CD4-positive, CD25-positive, alpha-beta regulatory T cell (primary cell): ENCODE results near the gene CDK12. TPM values are rescaled to one million over a fixed set of nuclear protein-coding genes. Genes with fewer than 3 reads are reported as not detected.

Source experiments
- ATAC-seq, 2 donors: fragments of 150-1000 bp; cut with Tn5 transposase; one replicate each; pipeline ENCODE4 v1.10.0; 2021; ENCODE audit warnings: low read depth in 2 of 2, moderate number of reproducible peaks in 2 of 2, moderate library complexity in 1 of 2
- DNase-seq, 3 donors: peaks; one replicate each; pipeline versions ENCODE4 v3.0.0 to v3.0.0-alpha.2; 2012 to 2022; ENCODE audit warnings: mixed read lengths in 1 of 3
- H3K27ac ChIP-seq: one replicate; pipeline ENCODE4 v1.7.0; 2013; ENCODE audit warnings: mild to moderate bottlenecking, low read length; ENCODE audit not compliant: insufficient read depth, poor library complexity, severe bottlenecking
- H3K27me3 ChIP-seq: one replicate; pipeline ENCODE4 v1.7.0; 2013; ENCODE audit warnings: low read length; ENCODE audit not compliant: control insufficient read depth, insufficient read depth
- H3K36me3 ChIP-seq: one replicate; pipeline ENCODE4 v1.7.0; 2013; ENCODE audit warnings: mild to moderate bottlenecking, low read length, moderate library complexity; ENCODE audit not compliant: control insufficient read depth, insufficient read depth
- H3K4me1 ChIP-seq: 2 replicates; pipeline ENCODE4 v1.7.0; 2013; ENCODE audit warnings: mild to moderate bottlenecking, low read length; ENCODE audit not compliant: insufficient read depth, control insufficient read depth, poor library complexity, severe bottlenecking
- H3K4me3 ChIP-seq: one replicate; pipeline ENCODE4 v1.7.0; 2013; ENCODE audit warnings: low read depth, mild to moderate bottlenecking, low read length, moderate library complexity
- H3K9me3 ChIP-seq, 2 experiments: 1 replicate in 1 of 2; 2 replicates in 1 of 2; pipeline ENCODE4 v1.7.0; 2013; ENCODE audit warnings: low read length in 2 of 2, mild to moderate bottlenecking in 1 of 2, moderate library complexity in 1 of 2; ENCODE audit not compliant: control insufficient read depth in 2 of 2
- H3K27ac Mint-ChIP-seq, 3 donors: one replicate each; pipeline ENCODE4 v1.8.0; 2020 to 2022; ENCODE audit warnings: mild to moderate bottlenecking in 3 of 3, mixed read lengths in 3 of 3, moderate library complexity in 2 of 3
- H3K27me3 Mint-ChIP-seq: one replicate; pipeline ENCODE4 v1.8.0; 2022; ENCODE audit warnings: mild to moderate bottlenecking, mixed read lengths
- H3K36me3 Mint-ChIP-seq: one replicate; pipeline ENCODE4 v1.8.0; 2020; ENCODE audit warnings: mixed read lengths
- H3K4me1 Mint-ChIP-seq, 4 donors: one replicate each; pipeline ENCODE4 v1.8.0; 2020 to 2022; ENCODE audit warnings: mixed read lengths in 4 of 4, mild to moderate bottlenecking in 1 of 4
- H3K4me3 Mint-ChIP-seq, 4 donors: one replicate each; pipeline ENCODE4 v1.8.0; 2020 to 2022; ENCODE audit warnings: mild to moderate bottlenecking in 4 of 4, mixed read lengths in 4 of 4, moderate library complexity in 3 of 4
- H3K9me3 Mint-ChIP-seq, 7 donors: one replicate each; pipeline ENCODE4 v1.8.0; 2020 to 2022; ENCODE audit warnings: mixed read lengths in 7 of 7, mild to moderate bottlenecking in 3 of 7, moderate library complexity in 2 of 7
- polyA plus RNA-seq, 4 donors: library from polyadenylated mRNA; unstranded; fragments of 300-500 nt; fragmentation: Illumina TruSeq; gene quantifications; one replicate each; pipeline ENCODE4 v1.2.3, GENCODE V29; 2021
- total RNA-seq: library from RNA; stranded (reverse); gene quantifications from one replicate; pipeline ENCODE4 v1.2.3, GENCODE V29; 2022

CDK12 gene
- total and polyA plus RNA-seq, 5 donors from 2014 or later: 2.1 to 110 (median 3.7) TPM

DNA sequence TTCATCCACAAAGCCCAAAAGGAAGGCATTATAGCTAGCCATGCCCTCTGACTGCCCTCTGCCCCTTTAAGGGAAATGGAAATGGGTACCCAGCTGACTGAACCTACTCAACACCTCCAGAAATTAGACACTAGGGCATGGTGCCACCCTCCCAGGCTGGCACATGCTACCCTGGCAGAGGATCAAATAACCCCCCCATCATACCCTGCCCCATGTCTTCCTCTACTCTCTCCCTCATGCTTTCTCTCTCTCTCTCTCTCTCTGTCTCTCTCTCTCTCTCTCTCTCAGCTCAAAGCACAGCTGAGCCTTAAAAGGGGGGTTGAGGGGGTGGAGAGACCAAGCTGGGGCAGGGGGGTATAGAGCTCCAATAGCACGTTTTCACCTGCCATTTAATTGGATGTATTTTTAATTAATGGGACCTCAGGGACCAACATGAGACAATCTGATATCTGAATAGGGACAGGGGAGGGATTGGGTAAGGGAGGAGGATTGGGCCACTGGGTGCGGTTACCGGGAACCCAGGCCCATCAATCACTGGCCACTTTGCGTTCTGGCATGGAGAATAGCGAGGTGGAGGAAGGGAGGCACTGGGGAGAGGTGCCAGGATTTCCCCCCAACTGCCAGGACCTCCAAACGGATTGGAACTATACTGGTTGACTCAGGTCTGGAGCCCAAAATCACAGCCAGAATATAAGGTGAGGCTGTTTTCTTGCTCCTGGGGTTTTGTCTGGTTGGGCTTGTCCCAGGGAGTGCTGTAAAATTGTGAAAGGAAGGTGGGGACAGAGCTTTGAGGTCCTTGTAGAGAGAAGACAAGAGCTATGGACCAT lies 88.7 kb downstream of the CDK12 start:
- Histone ChIP-seq H3K36me3 (peaks cover 52% of the 10 kb centered on the region), H3K4me1 (no peaks in the 10 kb centered on the region), H3K27ac (no peak overlapping the region), H3K4me3 (no peak overlapping the region), H3K9me3 (no peaks in the 10 kb centered on the region), H3K27me3 (no peaks in the 10 kb centered on the region)
- H3K4me3 Mint-ChIP-seq: no peak overlapping the region
- peaks cover 0 to 3% (median under 1%) of the 10 kb centered on the region in 4 donors for H3K4me1 Mint-ChIP-seq
- no peaks in the 10 kb centered on the region for H3K27me3 Mint-ChIP-seq
- ATAC-seq (no peak), DNase-seq (no peak)
- H3K9me3 Mint-ChIP-seq: no peaks in the 10 kb centered on the region
- H3K36me3 Mint-ChIP-seq: peaks cover 44% of the 10 kb centered on the region
- H3K27ac Mint-ChIP-seq: no peak overlapping the region

- Histone ChIP-seq H3K9me3 (no peaks in the 10 kb centered on the region), H3K27ac (no peak overlapping the region), H3K27me3 (no peaks in the 10 kb centered on the region), H3K4me3 (no peak overlapping the region), H3K4me1 (no peaks in the 10 kb centered on the region), H3K36me3 (peaks cover 60% of the 10 kb centered on the region)
- ATAC-seq: no peak
- no peaks in the 10 kb centered on the region for H3K9me3 Mint-ChIP-seq
- no peak for DNase-seq
- peaks cover 0 to 3% (median under 1%) of the 10 kb centered on the region in 4 donors for H3K4me1 Mint-ChIP-seq
- H3K36me3 Mint-ChIP-seq: peaks cover 52% of the 10 kb centered on the region
- no peak overlapping the region for H3K4me3 Mint-ChIP-seq
- H3K27me3 Mint-ChIP-seq: no peaks in the 10 kb centered on the region
- H3K27ac Mint-ChIP-seq: no peak overlapping the region
These were observed 90.6 kb downstream of the CDK12 start for GRCh38 chr17:39551879-39552278.

DNA sequence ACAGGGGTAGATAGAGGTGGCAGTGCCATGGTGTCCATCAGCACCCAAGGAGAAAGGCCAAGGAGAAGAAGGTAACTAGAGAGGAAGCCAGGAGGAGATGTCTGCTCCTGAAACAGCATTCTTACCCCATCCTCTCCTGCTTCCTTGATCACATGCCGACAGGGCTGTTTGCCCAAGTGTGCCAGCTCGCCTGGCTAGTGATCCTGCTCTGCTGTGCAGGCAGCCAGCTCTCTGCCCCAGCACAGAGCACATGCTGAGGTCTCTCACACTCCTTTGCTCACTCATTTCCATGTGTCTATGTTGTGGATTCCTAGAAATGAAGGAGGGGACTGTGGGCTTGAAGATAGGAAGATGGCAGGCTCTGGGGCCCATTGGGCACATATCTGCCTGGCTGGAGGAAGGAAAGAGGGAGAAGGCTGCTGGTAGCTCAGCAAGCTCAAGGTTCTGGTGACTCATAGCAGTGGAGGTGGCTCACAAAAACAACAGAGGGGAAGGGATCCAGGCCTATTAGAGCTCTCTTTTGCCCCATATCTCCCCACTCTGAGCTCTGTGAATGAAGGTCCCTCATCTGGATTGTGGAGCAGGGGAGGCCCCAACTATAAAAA lies 92.2 kb downstream of the CDK12 start:
- H3K27ac ChIP-seq: no peak overlapping the region
- no peak overlapping the region for H3K27ac Mint-ChIP-seq
- H3K9me3 ChIP-seq: no peaks in the 10 kb centered on the region
- no peak overlapping the region for H3K4me3 ChIP-seq
- H3K27me3 Mint-ChIP-seq: no peaks in the 10 kb centered on the region
- DNase-seq (no peak), ATAC-seq (no peak)
- peaks cover 0 to 2% (median 0%) of the 10 kb centered on the region in 4 donors for H3K4me1 Mint-ChIP-seq
- no peaks in the 10 kb centered on the region for H3K9me3 Mint-ChIP-seq
- H3K4me3 Mint-ChIP-seq: no peak overlapping the region
- H3K36me3 ChIP-seq: peaks cover 61% of the 10 kb centered on the region
- no peaks in the 10 kb centered on the region for H3K4me1 ChIP-seq
- H3K36me3 Mint-ChIP-seq: peaks cover 53% of the 10 kb centered on the region
- no peaks in the 10 kb centered on the region for H3K27me3 ChIP-seq

GRCh38 chr17:39555368-39555767 lies 94.1 kb downstream of the CDK12 start:
- no peak overlapping the region for H3K4me3 ChIP-seq
- peaks cover 60% of the 10 kb centered on the region for H3K36me3 ChIP-seq
- H3K9me3 ChIP-seq: no peaks in the 10 kb centered on the region
- H3K4me1 Mint-ChIP-seq: peaks cover 0 to 2% (median 0%) of the 10 kb centered on the region in 4 donors
- no peak overlapping the region for H3K4me3 Mint-ChIP-seq
- H3K27me3 ChIP-seq: no peaks in the 10 kb centered on the region
- no peak for DNase-seq
- H3K9me3 Mint-ChIP-seq: no peaks in the 10 kb centered on the region
- H3K36me3 Mint-ChIP-seq: peaks cover 52% of the 10 kb centered on the region
- no peak for ATAC-seq
- no peak overlapping the region for H3K27ac Mint-ChIP-seq
- H3K27ac ChIP-seq: no peak overlapping the region
- no peaks in the 10 kb centered on the region for H3K27me3 Mint-ChIP-seq
- no peaks in the 10 kb centered on the region for H3K4me1 ChIP-seq

DNA sequence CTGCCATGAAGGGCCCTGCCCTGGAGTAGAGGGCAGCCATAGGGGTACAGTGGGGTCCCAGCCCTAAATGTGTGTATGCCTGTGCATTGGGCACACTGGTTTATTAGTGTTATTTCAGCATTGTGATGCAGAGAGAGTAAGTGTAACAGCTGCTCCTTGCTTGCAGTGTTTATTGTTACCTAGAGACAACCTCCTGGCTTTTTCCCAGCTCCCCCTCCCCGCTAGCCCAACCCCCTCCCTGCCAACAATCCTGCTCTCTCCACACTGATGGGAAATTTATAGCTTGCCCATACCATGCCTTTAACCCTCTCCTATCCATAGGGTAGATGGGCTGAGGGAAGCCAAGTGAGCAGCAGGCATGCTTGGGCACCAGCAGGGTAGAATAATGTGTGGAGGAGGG lies 95.1 kb downstream of the CDK12 start:
- H3K27ac Mint-ChIP-seq: no peak overlapping the region
- H3K27me3 Mint-ChIP-seq: no peaks in the 10 kb centered on the region
- no peaks in the 10 kb centered on the region for H3K9me3 Mint-ChIP-seq
- H3K36me3 Mint-ChIP-seq: peaks cover 52% of the 10 kb centered on the region
- Histone ChIP-seq H3K4me3 (no peak overlapping the region), H3K27me3 (no peaks in the 10 kb centered on the region), H3K9me3 (no peaks in the 10 kb centered on the region), H3K36me3 (peaks cover 57% of the 10 kb centered on the region), H3K27ac (no peak overlapping the region), H3K4me1 (no peaks in the 10 kb centered on the region)
- no peak overlapping the region for H3K4me3 Mint-ChIP-seq
- ATAC-seq: no peak
- no peak for DNase-seq
- H3K4me1 Mint-ChIP-seq: peaks cover 0 to 2% (median 0%) of the 10 kb centered on the region in 4 donors

- no peak overlapping the region for H3K4me3 Mint-ChIP-seq
- H3K4me1 ChIP-seq: no peaks in the 10 kb centered on the region
- no peak overlapping the region for H3K27ac ChIP-seq
- H3K27me3 ChIP-seq: no peaks in the 10 kb centered on the region
- ATAC-seq (no peak), DNase-seq (no peak)
- no peaks in the 10 kb centered on the region for H3K27me3 Mint-ChIP-seq
- H3K4me3 ChIP-seq: no peak overlapping the region
- H3K4me1 Mint-ChIP-seq: peaks cover 0 to 4% (median 0%) of the 10 kb centered on the region in 4 donors
- no peak overlapping the region for H3K27ac Mint-ChIP-seq
- H3K36me3 Mint-ChIP-seq: peaks cover 52% of the 10 kb centered on the region
- peaks cover 0 to 2% (median 0%) of the 10 kb centered on the region in 7 donors for H3K9me3 Mint-ChIP-seq
- H3K36me3 ChIP-seq: peaks cover 37% of the 10 kb centered on the region
- no peaks in the 10 kb centered on the region for H3K9me3 ChIP-seq
These were observed 101.1 kb downstream of the CDK12 start for GRCh38 chr17:39562395-39562794.

GRCh38 chr17:39562976-39563375 lies 101.7 kb downstream of the CDK12 start:
- Mint-ChIP-seq H3K9me3 (peaks cover 0 to 2% (median 0%) of the 10 kb centered on the region in 7 donors), H3K4me1 (peaks cover 0 to 4% (median 0%) of the 10 kb centered on the region in 4 donors), H3K36me3 (peaks cover 55% of the 10 kb centered on the region), H3K27ac (no peak overlapping the region), H3K4me3 (no peak overlapping the region), H3K27me3 (no peaks in the 10 kb centered on the region)
- DNase-seq (no peak), ATAC-seq (no peak)
- Histone ChIP-seq H3K9me3 (no peaks in the 10 kb centered on the region), H3K4me3 (no peak overlapping the region), H3K4me1 (no peaks in the 10 kb centered on the region), H3K27me3 (no peaks in the 10 kb centered on the region), H3K27ac (no peak overlapping the region), H3K36me3 (peaks cover 36% of the 10 kb centered on the region)
